Fibroblast of mammary gland (primary cell): Measurements from ENCODE around the gene IER5.

Experiments used
- DNase-seq: peaks from one replicate; pipeline ENCODE4 v3.0.0-alpha.2; 2010; ENCODE audit warnings: low read depth
- H3K4me3 ChIP-seq: 2 replicates; pipeline ENCODE4 v1.5.1; 2011; ENCODE audit warnings: low read depth, mild to moderate bottlenecking, low read length, moderate library complexity; ENCODE audit not compliant: control insufficient read depth
- TF ChIP-seq, protein P1 (sequence below): conservative IDR thresholded peaks from 2 replicates; pipeline ENCODE4 v1.5.1; 2011; ENCODE audit warnings: low read depth, low read length, inconsistent platforms; ENCODE audit not compliant: control insufficient read depth, insufficient read depth

IER5 gene

DNA sequence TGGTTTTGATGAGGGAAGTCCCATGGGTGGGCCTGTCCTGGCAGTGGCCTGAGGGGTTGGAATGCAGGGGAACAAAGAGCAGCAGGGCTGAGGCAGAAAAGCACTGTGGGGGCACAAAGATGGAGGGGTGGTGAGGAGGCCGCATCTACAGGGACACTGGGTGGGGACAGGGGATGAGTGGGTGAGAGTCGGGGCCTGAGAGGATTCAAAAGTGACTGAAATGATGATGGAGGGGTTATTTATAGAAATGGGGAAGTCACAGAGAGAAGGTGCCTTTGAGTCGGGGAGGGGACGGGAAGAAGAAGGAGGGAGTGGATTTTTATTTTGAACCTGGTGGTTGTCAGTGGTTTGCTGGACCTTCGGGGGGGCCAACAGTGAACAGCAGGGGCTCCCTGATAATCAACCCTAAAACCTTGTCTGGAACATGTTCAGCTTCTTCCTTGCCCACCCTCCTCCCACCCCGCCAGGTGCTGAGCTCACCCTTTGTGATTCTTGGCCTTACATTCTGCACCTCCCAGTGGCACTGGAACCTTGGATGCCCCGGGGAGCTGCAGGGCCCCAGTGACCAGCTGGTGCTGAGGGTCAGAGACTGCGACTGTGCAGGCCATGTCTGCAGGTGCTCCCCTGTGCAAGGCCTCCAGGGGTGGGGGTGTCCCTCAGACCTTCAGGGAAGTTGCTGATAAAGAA, 42.9 kb downstream of the IER5 start:
- TF ChIP-seq, protein P1, sequence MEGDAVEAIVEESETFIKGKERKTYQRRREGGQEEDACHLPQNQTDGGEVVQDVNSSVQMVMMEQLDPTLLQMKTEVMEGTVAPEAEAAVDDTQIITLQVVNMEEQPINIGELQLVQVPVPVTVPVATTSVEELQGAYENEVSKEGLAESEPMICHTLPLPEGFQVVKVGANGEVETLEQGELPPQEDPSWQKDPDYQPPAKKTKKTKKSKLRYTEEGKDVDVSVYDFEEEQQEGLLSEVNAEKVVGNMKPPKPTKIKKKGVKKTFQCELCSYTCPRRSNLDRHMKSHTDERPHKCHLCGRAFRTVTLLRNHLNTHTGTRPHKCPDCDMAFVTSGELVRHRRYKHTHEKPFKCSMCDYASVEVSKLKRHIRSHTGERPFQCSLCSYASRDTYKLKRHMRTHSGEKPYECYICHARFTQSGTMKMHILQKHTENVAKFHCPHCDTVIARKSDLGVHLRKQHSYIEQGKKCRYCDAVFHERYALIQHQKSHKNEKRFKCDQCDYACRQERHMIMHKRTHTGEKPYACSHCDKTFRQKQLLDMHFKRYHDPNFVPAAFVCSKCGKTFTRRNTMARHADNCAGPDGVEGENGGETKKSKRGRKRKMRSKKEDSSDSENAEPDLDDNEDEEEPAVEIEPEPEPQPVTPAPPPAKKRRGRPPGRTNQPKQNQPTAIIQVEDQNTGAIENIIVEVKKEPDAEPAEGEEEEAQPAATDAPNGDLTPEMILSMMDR, result no peak
- no peak for DNase-seq
- no peak overlapping the region for H3K4me3 ChIP-seq

DNA sequence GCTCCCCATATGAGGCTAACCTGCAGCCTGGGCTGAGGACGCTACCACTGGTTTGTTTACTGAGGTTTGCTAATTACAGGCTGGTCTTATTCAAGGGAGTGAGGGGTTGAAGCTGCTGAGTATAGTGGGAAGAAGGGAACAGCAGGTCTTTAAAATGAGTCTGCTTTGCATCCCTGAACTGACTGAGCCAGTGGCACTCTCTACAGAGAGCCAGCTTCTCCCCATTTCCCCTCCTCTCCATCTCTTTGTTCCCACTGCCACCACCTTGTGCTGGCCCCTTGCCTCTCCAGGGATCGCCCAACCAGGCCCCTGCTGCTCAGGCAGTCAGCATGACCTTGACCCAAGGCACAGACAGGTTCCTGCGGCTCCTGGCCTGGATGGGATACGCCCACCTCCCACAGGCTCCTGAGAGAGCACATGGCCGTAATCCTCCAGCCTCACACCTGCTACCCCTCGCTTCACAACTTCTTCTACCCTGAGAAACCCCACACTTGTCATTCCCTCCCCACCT, 45.0 kb downstream of the IER5 start:
- TF ChIP-seq, protein P1, result no peak
- no peak overlapping the region for H3K4me3 ChIP-seq
- DNase-seq, result no peak

DNA sequence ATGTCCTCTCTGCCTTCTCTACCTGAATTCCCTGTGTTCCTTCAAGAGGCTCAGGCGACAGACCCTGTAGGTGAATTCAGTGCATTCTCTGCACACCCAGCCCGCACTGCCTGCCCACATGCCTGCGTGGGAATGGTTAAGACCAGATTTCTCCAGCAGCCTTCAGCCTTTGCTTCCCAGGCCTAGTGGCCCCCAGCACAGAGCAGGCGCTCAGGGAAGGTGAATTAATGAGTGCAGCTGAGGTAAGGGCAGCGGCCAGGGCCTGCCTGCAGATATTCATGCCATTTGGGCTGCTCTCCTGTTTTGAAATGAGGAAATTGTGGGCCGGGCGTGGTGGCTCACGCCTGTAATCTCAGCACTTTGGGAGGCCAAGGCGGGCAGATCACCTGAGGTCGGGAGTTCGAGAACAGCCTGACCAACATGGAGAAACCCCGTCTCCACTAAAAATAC, 45.5 kb downstream of the IER5 start:
- DNase-seq, result no peak
- TF ChIP-seq, protein P1, result no peak
- H3K4me3 ChIP-seq, result no peak overlapping the region

DNA sequence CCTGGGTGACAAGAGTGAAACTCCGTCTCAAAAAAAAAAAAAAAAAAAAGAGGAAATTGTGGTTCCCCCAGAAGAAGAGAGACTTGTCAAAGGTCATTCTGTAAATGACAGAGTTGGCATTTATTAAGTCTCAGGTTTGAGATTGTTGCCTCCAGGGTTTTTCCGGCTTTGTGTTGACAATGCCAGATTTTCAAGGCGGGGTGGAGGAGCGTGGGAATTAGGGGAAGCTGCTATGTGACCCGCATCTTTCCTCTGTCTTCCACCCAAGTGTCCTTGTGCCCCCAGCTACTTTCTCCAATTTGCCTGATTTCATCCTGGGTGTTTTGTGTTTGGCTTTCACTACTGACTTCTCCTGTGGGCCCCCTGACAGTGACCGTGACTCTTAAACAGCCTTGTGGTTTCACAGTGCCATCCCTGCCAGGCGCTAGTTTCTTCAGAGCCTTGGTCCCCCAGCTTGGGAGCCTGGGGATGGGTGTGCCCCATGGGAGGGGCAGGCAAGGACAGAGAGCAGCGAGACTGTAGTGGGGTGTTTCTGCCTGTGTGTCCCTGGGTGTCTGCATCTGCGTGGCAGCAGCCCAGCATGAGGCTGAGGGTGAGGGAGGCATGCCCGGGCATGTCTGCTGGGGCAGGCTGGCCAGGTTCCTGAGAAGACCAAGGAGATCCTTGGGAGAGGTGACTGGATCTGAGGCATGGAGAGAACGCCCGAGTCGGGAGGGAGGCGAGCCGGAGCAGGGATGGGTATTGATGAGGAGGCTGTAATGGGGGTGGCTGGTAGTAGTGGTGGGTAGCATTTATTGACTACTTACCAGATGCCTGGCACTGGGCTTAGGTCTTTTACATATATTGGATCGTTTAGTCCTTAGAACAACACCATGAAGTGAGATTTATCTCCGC, 46.3 kb downstream of the IER5 start:
- DNase-seq, result peak; percentile 81
- TF ChIP-seq, protein P1, result no peak
- H3K4me3 ChIP-seq, result no peak overlapping the region

DNA sequence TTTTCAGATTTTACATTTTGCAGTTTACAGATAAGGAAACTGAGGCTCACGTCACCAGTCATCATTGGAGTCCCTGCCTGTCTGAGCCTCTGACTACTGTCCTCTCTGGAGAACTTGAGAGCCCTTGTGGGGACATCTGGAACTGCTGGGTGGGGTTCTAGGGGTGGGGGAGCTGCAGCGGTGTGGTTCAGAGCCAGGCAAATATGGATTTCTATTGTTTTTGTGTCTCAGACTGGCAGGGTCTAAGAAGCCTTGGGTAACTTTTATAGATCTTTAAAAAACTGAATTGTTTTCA, 46.9 kb downstream of the IER5 start:
- peak; percentile 48 for DNase-seq
- TF ChIP-seq, protein P1, result peak; percentile 30
- no peak overlapping the region for H3K4me3 ChIP-seq

DNA sequence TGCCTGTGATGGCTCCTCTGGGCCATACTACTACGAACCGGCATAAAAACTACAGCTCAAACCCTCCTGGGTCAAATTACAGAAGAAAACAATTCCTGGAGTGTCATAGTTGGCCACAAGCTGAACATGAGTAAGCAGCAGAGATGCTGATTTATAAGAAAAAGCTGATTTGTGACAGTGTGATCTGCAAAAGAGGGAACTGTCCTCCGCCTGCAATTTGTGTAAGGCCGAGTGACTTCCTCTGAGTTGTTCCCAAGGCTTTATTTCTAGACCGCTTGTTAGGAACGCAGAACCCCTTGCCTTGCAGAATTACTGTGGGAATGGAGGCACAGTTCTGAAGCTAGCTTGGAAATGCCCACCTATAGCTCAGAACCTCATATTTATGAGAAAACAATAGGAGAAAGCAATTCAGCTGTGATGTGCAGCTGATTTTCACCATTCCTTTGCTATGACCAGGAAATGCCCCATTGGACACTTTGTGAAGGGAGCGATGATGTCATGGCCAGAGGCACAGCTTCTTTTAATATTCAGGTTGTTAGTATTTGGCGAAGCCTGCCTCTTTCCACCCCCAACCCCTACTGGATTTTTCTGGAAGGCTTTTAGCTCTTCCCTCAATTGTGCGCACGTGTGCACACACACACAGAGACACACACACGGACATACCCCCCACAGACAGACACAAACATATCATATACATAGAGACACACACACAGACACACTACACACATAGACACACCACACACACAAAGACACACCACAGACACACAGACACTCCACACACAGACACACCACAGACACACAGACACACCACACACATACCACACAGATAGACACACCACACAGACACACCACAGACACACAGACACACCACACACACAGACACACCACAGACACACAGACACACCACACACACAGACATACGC, 47.6 kb downstream of the IER5 start:
- peak; percentile 94 for DNase-seq
- TF ChIP-seq, protein P1, result no peak
- no peak overlapping the region for H3K4me3 ChIP-seq
